ENCODE measurements around the gene ELMO1. TPM values are rescaled to one million over a fixed set of nuclear protein-coding genes. Genes with fewer than 3 reads are reported as not detected.
A peak's percentile ranks its signal among the peaks of the same experiment; 100 is the strongest.

ELMO1 gene
- total and polyA plus RNA-seq, 2 of the 13 experiments (the other 11 are each of a cell fraction or from before 2014, with no cell fraction given), result 0.11 to 0.17 TPM

DNA sequence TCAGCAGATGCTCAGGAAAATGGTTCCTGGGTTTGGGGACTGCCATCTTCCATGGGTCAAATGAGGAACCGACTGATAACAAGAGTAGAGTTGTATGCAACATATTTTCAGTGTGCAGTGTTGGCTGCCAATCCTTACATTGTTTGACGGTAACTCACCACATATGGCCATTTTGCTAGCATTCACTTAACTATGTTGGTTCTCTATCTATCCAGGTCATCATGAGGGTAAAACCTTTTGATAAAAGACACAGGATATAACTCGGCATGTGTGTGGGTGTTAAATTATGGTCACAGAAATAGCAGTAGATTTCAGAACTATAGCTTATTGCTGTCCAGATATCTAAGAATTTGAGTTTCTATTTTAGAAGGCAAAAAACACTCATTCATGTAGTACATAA lies 583.6 kb downstream of the ELMO1 start:
- 0 out of 2 replicates have a peak overlapping the region, but pooled peaks have one; percentile 64 for H3K4me2 ChIP-seq (ENCODE audit: low read depth, low read length)
- 0 out of 2 replicates have a peak, but pooled peaks have one; percentile 35 for TF ChIP-seq ZNF280D (CRISPR knock-in tag; IDR thresholded peaks at IDR 0.05)
- TF ChIP-seq ZNF607 (CRISPR knock-in tag; IDR thresholded peaks at IDR 0.05; ENCODE audit: borderline replicate concordance), result 0 out of 2 replicates have a peak, but pooled peaks have one; percentile 3
- TF ChIP-seq GLI4 (CRISPR knock-in tag; IDR thresholded peaks at IDR 0.05; ENCODE audit: borderline replicate concordance), result 0 out of 2 replicates have a peak, but pooled peaks have one; percentile 26
- no peak for TF ChIP-seq SUZ12 (IDR thresholded peaks at IDR 0.05; ENCODE audit: low read depth, low read length)
- TF ChIP-seq, protein P1, sequence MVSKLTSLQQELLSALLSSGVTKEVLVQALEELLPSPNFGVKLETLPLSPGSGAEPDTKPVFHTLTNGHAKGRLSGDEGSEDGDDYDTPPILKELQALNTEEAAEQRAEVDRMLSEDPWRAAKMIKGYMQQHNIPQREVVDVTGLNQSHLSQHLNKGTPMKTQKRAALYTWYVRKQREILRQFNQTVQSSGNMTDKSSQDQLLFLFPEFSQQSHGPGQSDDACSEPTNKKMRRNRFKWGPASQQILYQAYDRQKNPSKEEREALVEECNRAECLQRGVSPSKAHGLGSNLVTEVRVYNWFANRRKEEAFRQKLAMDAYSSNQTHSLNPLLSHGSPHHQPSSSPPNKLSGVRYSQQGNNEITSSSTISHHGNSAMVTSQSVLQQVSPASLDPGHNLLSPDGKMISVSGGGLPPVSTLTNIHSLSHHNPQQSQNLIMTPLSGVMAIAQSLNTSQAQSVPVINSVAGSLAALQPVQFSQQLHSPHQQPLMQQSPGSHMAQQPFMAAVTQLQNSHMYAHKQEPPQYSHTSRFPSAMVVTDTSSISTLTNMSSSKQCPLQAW (CRISPR knock-in tag; IDR thresholded peaks at IDR 0.05), result no peak
- no peak overlapping the region for H2AFZ ChIP-seq (ENCODE audit: low read length)
- H4K20me1 ChIP-seq (ENCODE audit: insufficient read depth, low read length), result no peaks in the 10 kb centered on the region
- H3K9me3 ChIP-seq (ENCODE audit: low read length), result no peaks in the 10 kb centered on the region
- no peak overlapping the region for H3K4me3 ChIP-seq (replicated peaks in 1 of 3; ENCODE audit: insufficient read depth in 1 of 3, low read depth in 2 of 3, low read length in 3 of 3)
- WGBS (ENCODE audit: low lambda C conversion rate), result 90% methylated on average over 3 of the region's 3 CpGs
- H3K9ac ChIP-seq (ENCODE audit: insufficient read depth, low read depth, low read length), result no peak overlapping the region
- FAIRE-seq (no peak), DNase-seq (ENCODE audit: low spot score) (no peak), ATAC-seq (no peak)
- in situ Hi-C loops (cut with HindIII; ENCODE audit: extremely low pct_ligation_motif_present, low pct_unique_long_range_greater_than_20kb), result no loop called here
- intact Hi-C loops (cut with micrococcal nuclease; ENCODE audit: unreplicated experiment), result no loop called here
- BruUV-seq (replicated peaks), result no TSS peak
- no peaks in the 10 kb centered on the region for H3K79me2 ChIP-seq (ENCODE audit: insufficient read depth, low read length)
- POLR2A ChIA-PET, result no interaction called here
- H3K36me3 ChIP-seq (replicated peaks in 1 of 2; ENCODE audit: control insufficient read depth in 1 of 2, insufficient read depth in 2 of 2, low read length in 2 of 2), result no peaks in the 10 kb centered on the region
- CTCF ChIA-PET (ENCODE audit: low intra/inter-chr PET ratio, low total read pairs), result no interaction called here
- H3K4me1 ChIP-seq (ENCODE audit: insufficient read depth, low read length), result peaks cover 37% of the 10 kb centered on the region
- H3K27me3 ChIP-seq (ENCODE audit: control insufficient read depth in 1 of 2, insufficient read depth in 2 of 2, low read length in 2 of 2), result 0 out of 5 replicates have a peak, but pooled peaks cover 0 to 1% of the 10 kb centered on the region in 2 experiments
- no peak overlapping the region for H3K27ac ChIP-seq (ENCODE audit: extremely low read length, insufficient read depth, low read length)

All from HepG2 (cell line).